ENCODE data around the gene CCDC34.

CCDC34 gene, protein sequence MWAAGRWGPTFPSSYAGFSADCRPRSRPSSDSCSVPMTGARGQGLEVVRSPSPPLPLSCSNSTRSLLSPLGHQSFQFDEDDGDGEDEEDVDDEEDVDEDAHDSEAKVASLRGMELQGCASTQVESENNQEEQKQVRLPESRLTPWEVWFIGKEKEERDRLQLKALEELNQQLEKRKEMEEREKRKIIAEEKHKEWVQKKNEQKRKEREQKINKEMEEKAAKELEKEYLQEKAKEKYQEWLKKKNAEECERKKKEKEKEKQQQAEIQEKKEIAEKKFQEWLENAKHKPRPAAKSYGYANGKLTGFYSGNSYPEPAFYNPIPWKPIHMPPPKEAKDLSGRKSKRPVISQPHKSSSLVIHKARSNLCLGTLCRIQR

DNA sequence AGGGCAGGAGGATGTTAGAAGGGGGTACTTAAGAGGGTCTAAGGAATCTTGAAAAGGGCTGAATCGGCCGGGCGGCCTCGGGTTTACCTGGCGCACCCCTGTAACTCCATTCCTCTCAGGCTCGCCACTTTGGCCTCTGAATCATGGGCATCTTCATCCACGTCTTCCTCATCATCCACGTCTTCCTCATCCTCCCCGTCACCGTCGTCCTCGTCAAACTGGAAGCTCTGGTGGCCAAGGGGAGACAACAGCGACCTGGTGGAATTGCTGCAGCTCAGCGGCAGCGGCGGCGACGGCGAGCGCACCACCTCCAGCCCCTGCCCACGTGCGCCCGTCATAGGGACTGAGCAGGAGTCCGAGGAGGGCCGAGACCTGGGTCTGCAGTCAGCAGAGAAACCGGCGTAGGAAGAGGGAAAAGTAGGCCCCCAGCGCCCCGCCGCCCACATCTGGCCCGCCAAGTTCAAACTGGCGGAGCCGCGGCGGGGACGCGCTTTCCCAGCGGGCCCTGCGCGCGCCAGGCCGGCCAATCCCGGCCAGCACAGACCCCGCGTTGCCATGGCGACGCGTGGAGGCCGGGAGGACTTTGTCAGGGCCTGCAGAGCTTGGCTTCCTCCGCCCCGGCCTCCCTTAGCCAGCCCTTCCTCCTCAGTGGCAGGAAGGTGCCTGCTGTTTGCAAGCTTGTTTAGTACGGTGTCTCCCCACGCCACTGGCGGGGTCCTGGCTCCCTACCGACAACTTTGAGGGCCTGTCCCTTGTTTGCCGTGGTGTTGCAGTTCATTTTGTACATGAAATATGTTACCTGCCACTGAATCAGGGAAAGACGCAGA lies at the start of gene CCDC34:
CCDC34 (minus strand) TSS at position 467 of the 827 bp plus-strand sequence; CDS start at position 446, 21 bp downstream.
- DNase-seq (ENCODE audit: low spot score) = peak; percentile 96

DNA sequence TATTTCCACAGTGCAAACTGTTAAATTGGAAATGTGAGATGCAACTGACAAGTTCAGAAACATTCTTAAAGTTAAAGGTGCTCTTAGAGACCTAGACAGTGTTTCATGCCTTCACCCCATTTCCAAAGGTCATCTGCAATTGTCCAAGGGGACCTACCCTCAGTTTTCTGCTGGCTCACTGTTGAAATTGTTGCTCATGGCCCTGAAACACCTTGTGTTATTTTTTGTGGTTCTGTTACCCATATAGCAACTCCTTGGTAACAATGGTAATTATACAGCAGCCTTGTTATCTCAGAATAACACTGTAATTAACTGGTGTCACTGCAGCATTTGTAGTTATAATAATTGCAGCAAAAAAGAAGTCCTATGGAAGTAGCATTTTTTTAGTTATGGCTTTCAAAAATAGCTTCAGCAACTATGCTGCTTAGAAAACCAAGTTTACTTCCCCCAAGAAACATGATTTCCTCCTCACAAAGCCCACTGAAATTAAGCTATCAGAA lies 49.2 kb upstream of the CCDC34 start:
- DNase-seq (ENCODE audit: low spot score) = no peak

DNA sequence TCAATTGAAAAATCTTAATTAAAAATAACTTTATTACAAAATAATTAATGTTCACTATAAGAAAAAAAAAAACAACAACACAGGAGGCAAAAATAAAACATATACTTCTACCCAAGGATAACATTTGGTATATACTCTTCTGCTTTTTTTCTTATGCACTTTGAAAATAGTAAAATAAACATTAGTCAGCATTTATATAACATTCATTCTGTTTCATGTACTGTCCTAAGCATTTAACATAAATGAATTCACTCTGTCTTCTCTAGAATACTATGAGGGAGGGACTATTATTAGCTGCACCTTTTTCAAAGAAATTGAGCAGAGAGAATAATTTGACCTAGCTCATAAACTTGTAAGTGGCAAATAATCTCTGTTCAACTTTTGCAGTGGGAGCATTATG lies 48.3 kb upstream of the CCDC34 start:
- DNase-seq (ENCODE audit: low spot score) = no peak

DNA sequence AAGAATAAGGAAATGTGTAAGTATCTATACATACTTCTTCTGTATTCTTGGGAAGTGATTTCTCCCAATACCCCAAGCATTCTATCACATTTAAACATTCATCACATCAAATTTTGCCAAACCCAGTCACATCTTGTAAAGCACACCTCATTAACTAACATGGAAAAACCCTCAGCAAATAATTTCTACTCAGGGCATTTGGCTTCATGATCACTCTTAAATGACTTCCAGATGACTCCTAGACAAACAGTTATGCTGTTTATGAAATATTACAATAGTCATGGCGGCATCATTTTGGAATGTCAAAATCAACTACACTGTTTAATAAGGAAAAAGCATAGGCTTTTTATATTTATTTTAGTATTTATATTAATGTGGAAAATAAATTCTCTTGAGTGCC lies 47.3 kb upstream of the CCDC34 start:
- no peak for DNase-seq (ENCODE audit: low spot score)

DNA sequence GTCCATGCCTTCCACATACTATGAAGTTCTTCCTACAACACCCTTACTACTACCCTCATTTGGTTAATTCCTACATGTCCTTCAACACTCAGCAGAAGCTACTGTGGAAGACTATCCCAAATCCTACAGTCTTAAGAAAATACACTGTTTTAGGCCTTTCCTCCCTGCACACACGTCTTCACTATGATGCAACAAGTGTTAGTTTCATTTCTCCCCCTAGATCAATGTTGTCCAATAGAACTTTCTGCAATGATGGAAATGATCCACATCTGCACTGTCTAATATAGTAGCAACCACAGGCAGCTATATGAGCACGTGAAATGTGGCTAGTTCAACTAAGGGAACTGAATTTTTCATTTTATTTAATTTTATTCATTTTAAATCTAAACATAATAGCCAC lies 46.7 kb upstream of the CCDC34 start:
- DNase-seq (ENCODE audit: low spot score) = no peak

DNA sequence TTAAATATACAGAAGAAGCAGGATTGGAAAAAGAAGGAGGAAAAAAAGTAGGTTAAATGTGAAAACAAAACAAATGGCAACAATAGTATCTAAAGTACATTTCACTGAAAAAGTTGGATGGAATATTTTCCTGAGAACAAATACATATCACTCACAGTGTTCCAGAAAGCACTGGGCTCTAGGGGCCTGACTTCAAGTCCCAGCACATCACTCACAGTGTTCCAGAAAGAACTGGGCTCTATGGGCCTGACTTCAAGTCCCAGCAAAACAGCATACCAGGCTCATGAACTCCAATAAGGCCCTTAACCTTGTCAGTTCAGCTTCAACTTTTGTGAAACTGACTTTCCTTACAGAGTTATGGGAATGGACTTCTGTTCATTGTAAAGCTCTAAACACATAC lies 46.0 kb upstream of the CCDC34 start:
- no peak for DNase-seq (ENCODE audit: low spot score)

DNA sequence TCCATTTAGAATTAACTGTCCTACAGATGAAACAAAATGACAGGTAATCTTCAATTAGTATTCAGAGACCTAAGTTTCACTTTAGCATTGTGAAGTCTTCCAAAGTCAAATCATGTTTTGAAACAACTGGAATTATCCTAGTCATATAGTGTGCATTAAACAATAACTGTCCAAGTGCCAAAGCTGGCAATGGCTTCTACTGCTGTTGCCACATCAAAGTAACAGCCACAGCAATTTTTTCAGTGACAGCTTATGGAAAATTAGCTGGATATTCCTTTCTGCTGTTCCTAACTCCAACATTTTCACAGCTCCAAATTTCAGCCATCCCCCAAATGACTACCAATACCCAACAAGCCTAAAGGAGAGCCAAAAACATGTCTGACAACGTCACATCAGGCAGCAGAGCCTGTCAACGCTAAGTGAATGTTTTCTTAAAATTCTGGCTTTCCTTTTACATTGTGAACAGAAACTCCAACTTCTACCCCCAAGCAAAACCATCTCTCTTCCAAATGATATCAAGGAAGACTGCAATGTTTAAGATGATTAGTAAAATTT lies 45.3 kb upstream of the CCDC34 start:
- no peak for DNase-seq (ENCODE audit: low spot score)

DNA sequence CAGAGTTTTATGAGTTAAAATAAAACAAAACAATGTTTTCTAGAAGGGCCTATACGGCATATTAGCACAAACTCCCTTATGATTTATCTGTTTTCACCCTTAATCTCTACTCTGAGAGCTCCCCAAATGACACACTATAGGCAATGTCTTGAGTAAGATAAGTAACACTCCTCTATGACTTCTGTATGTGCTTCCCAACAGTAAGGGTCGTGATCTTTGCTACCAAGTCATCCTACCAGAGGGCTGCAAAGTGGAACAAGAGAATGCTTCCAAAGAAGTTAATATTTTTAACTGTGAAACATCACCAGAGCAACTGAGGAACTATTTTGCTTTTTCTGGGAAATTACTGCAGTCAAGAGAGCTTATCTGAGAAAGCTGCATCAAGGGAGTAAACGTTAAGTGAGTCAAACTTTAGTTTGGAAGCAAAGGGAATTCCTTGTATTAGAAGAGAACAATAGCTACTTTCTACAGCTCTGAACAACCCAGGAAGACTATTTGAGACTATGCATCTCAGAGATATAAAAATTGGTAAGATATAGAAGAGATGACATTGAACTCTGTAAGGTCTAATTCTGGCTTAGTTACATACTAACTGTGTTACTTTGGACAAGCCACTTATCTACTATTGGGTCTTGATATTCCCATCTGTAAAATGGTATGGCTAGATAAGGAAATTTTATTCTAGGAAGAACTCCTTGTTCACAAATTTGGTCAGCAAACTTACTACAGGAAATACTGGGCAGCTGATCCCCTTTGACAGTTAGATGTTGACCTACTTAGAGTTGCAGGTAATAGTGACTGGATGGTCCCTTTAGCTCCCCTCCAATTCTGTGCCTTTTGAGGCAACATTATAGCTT lies 43.7 kb upstream of the CCDC34 start:
- no peak for DNase-seq (ENCODE audit: low spot score)

DNA sequence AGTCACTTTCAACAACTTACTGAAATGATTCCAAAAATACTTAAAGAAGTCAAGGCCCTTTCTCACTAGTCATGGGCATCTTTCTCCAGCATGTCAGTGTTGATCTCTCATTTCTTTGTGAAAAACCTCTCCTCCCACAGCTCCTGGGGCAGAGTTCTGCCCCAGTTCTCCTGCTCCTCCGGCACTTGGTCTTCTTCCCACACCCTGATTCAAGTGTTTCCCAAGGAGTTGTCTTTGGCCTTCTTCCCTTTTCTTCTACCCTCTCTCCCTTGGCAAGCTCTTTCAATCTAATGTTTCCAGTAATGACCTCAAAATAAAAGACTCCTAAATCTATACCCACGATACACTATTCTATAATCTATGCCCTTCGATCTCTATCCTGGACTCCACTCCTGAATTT lies 42.1 kb upstream of the CCDC34 start:
- no peak for DNase-seq (ENCODE audit: low spot score)

DNA sequence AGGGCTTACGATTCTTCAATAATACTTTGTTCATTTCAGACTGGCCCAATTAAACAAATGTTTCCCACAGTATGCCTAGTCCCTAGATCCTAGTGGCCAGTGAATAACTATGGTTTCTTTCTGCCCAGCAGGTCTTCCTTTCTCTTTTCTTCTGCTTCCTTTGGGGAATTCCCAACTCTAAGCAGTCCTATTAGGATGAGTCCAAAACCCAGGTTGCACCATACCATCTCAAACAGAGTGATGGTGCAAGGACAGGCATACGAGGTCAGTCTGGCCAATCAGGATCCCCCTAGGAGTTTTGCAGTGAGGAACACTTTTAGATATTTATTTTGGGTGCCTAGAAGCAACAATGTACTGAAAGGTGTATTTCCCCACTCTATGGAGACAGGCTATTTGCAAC lies 41.4 kb upstream of the CCDC34 start:
- DNase-seq (ENCODE audit: low spot score) = no peak

DNA sequence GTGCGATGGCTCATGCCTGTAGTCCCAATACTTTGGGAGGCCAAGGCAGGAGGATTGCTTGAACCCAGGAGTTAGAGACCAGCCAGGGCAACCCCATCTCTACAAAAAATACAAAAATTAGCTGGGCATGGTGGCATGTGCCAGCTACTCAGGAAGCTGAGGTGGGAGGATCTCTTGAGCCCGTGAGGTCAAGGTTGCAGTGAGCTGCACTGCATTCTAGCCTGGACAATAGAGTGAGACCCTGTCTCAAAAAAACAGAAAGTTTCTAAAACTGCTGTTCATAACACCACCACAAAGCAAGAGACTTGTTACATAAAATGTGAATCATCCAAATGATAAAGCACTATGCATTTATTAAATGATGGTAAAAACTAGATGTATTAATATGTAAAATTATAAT lies 40.2 kb upstream of the CCDC34 start:
- DNase-seq (ENCODE audit: low spot score) = no peak

DNA sequence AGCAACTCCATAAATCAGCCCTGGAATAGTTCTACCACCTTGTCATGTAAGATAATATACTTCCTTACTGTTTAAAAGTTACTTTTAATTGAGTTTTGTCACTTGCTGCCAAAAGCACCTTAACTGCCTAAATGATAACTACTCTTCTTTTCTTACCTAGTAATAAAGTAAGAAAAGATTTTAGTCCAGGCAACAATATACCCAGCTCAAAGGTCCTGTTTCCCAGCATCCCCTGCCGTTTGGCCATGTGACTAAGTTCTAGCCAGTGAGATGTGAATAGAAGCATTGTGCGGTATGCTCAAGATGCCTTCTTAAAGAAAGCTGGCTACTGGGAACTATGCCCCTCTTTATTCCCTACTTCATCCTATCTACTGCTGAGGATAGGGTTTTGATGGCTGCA lies 39.4 kb upstream of the CCDC34 start:
- DNase-seq (ENCODE audit: low spot score) = no peak

DNA sequence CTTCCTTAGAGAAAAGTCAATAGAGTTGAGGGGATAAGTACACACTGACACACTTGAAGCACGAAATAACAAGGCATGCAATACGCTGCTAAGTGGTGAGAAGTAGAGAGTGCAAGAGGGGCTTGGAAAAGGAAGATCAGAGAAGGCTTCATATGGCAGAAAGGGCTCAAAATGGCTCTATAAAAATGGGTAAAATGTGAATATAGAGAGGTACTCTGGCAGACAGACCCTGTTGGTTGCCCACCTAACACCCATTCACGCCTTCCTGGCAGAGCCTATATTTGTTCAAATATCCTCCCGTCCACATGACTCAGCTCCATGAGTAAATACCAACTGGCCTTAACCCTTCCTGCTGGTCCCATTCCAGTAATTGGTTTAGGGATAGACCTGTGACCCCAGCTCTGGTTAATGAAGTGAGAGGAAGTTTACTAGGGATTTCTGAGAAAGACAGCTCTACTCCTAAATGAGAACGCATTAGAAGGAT lies 38.9 kb upstream of the CCDC34 start:
- no peak for DNase-seq (ENCODE audit: low spot score)

DNA sequence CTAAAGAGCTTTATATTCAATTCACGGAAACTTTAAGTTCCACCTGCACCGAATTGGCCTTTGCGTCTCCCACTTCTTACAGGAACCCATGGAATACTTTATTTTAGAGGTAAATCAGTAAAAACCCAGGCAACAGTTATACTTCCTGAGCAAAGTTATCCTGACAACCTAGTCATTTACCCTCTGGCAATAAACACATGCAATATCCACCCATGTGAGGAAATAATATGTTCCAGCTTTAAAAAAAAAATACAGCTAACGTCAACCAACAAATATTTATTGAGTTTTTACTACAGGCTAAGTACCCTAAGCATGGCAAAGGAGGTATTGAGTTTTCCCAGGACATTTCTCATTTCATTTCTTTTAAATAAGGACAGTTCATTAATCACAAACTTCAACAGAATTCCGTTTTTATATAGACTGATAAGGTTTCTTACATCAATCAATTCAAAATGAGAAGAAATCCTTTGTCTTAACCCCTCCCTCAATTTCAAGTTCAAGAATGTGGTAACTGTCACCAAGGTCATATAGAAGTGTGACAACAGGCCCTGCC lies 38.3 kb upstream of the CCDC34 start:
- no peak for DNase-seq (ENCODE audit: low spot score)

DNA sequence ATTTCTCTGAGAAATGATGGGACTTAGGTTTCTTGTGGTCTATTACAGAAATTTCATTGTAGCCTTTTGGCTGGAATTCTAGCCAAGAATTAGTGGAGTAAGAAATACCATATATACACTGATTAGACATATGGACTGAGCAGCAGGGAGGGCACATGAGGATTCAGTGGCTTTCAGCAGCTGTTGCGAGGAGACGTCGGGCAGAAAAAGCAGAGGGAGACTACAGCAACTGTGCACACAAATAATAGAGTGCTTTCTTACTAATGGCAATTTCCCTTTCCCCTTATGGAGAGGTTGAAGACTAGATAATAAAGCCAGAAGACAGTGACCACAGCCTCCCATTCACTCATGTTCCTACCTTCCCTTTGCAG lies 35.4 kb upstream of the CCDC34 start:
- DNase-seq (ENCODE audit: low spot score) = no peak

DNA sequence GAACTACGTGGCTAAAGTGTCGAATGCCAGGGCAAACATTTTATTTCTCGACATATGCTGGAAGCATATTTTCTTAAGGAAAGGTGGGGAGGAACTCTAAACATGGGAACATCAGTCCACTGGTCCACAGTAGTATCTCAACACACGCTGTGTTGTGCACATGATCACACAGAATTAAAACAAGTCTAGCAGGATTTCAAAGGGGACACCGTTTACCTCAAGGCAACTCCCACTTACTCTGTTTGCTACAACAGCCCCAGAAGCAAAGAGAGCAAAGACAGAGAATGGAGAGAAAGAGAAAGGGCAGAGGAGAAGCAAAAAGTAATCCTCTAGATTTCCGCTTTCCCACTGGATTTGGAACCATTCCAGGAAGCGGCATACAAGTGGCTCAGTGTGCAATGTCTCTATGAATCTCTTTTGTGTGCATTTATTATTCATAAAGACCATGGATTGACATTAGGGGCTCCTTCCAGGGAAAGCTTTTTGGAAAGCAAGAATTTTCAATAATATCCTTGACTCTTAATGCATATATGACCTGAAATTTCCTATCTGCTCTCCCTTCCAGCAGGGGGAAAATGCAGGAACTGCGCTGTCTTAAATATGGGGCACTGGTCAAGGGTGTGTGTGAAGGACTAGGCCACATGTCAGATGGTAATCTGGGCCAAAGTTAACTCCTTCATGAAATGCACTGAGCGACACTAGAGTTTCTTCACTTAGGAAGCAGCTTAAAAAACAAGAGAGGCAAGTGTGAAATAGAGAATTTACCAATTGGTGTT lies 34.8 kb upstream of the CCDC34 start:
- DNase-seq (ENCODE audit: low spot score) = no peak

DNA sequence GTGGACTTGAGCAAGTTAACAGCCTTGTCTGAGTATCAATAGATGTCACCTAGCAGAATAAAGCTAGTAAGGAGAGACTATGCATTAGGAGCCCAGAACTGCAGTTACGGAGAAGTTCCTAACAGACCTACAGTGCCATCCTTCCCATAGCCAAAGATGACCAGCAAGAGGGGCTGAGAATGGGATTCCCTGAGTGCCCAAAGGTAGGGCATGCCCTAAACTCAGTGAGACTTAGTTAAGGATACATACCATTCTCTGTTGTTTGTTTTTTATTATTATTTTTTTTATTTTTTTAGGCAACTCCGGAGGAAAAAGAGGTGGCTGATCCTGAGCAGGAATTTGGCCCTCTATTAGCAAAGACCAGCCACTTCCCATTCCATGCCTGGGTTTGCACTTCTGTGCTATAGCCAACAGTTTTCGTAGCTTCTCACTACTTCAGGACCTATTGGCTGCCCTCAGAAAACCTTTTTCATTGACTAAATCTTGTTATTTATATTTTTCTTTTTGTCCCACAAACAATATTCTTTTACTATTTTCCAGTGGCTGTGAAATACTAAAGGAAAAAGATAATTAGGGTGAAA lies 33.3 kb upstream of the CCDC34 start:
- DNase-seq (ENCODE audit: low spot score) = no peak

DNA sequence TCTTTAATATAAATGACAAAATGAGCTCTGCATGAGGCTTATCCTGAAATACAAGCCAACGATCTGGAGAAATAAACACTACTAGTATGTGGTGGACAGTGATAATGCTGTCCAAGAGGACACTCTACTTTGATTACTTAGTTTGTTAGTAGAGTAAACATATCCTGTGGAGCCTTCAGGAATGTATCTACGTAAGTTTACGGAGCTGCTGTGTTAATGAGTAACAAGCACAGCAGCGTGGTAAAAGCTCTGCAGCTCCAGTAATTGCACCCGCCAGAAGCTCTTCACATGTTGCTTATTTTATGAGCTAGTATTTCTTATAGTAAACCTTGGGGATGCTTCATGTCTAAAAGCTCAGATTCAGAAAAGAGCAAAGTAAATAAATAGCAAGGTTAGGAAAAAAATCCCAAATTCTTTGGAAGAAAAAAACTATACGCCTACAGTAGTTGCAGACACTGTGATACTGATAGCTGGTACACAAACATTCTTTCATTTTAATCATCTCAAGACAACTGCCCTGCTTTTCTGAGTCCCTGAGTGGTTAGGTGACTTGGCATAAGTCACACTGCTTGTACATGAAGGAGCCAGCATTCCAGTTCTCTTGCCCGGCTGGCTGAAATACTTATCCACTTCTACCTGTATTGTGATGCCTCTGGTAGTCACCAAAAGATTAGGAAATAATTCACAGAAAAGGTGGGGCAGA lies 32.7 kb upstream of the CCDC34 start:
- no peak for DNase-seq (ENCODE audit: low spot score)

DNA sequence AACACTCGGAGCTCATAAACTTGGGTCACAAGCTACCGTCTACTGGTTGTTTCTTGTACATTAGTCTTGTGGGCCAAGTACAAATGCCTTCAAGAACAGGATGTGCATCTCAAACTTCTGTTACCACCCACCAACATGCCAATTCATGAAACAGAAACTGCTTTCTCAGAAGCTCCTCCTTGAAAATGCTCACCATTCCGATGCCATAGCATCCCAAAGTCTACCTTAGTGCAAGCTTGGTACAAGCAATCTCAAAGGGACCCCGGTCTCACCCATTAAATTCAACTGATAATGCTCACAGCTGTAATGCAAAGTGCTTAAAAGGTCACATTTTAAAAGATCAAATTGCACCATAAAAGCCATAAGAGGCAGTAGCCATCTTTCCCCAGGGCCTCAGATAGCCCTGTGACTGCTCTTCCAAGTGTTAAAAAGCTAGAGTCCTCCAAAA lies 31.8 kb upstream of the CCDC34 start:
- DNase-seq (ENCODE audit: low spot score) = no peak

Data from NAMALWA (cell line).